Ovary (tissue), 9 donors: ENCODE data around the gene UQCC2. TPM values are rescaled to one million over a fixed set of nuclear protein-coding genes. Genes with fewer than 3 reads are reported as not detected.

Source experiments
- DNase-seq, 5 donors: peaks; one replicate each; pipeline ENCODE4 v3.0.0-alpha.2; 2019 to 2020
- H3K27ac ChIP-seq, 2 donors: fragments of 200-600 bp; one replicate each; pipeline versions ENCODE4 v1.5.1 to v1.8.0; 2019 to 2022
- H3K27me3 ChIP-seq: fragments of 200-600 bp; one replicate; pipeline ENCODE4 v1.8.0; 2022
- H3K36me3 ChIP-seq: fragments of 200-600 bp; sonication (generic); one replicate; pipeline ENCODE4 v1.5.1; 2019
- H3K4me1 ChIP-seq: one replicate; pipeline ENCODE4 v1.8.1; 2013; ENCODE audit warnings: mild to moderate bottlenecking, moderate library complexity; ENCODE audit not compliant: insufficient read depth
- H3K4me3 ChIP-seq: fragments of 200-600 bp; sonication (generic); one replicate; pipeline ENCODE4 v1.5.1; 2017
- H3K9me3 ChIP-seq, 2 donors: fragments of 200-600 bp in 1 of 2; sonication (generic) in 1 of 2; one replicate each; pipeline versions ENCODE4 v1.5.1 to v1.8.1; 2013 to 2019; ENCODE audit warnings: mild to moderate bottlenecking in 1 of 2, moderate library complexity in 1 of 2
- CTCF ChIP-seq, 3 donors: fragments of 450-650 bp in 2 of 3; fragments of 200-600 bp in 1 of 3; IDR thresholded peaks; one replicate each; pipeline versions ENCODE4 v1.5.1 to v1.8.0; 2016 to 2022; ENCODE audit warnings: antibody characterized with exemption in 3 of 3, mild to moderate bottlenecking in 1 of 3
- EP300 ChIP-seq: sonication (generic); formaldehyde crosslinking; IDR thresholded peaks from one replicate; pipeline ENCODE4 v1.6.1; 2017; ENCODE audit warnings: antibody characterized with exemption
- POLR2A ChIP-seq: fragments of 450-650 bp; IDR thresholded peaks from one replicate; pipeline ENCODE4 v1.6.1; 2017; ENCODE audit warnings: antibody characterized with exemption, mild to moderate bottlenecking, moderate library complexity
- WGBS, 3 donors: extraction: QIAGEN DNeasy Blood & Tissue Kit in 1 of 3; methylation state at CpG; one replicate each; pipeline versions ENCODE4 v1.1.5 to v1.1.7; 2013 to 2017; 5-methylcytosine and 5-hydroxymethylcytosine counted together
- intact Hi-C, 4 donors: fragments of 100-400 bp; cut with DNase I; formaldehyde crosslinking; loops; one replicate each; pipeline versions ENCODE4 v1.11.0 to v1.15.1; 2022 to 2023
- polyA plus RNA-seq, 2 donors: library from polyadenylated mRNA; stranded (reverse); fragments of 200-250 nt in 1 of 2; fragments of 350-450 nt in 1 of 2; fragmentation: Illumina TruSeq in 1 of 2; extraction: RNeasy Lipid Tissue Mini Kit (QIAGEN cat#74804) in 1 of 2; gene quantifications; one replicate each; pipeline ENCODE4 v1.2.3, GENCODE V29; 2013 to 2014
- total RNA-seq, 7 donors: library from RNA; depleted of rRNA in 2 of 7; stranded (reverse); fragments of >200 nt in 2 of 7; fragmentation: NEBNext Ultra II Directional in 3 of 7; extraction: Animal tissue kit (Norgen Biotek cat#: 25700) in 3 of 7; gene quantifications; one replicate each; pipeline versions ENCODE4 v1.1.0 to v1.2.4, GENCODE V29; 2016 to 2023
- donor health status: DM: no; HTN: no; CAD: no; lungs with moderate emphysema.
- donor health status: DM: no; HTN: no; CAD: no.
- donor health status: Bipolar disorder and iron deficiency.
- donor health status: DM: yes; HTN: yes; CAD: no.
- donor health status: DM: no; HTN: no; CAD: no.
- donor health status: DM: yes; HTN: yes; CAD: no.

The UQCC2 gene
- total and polyA plus RNA-seq, 9 donors, result 9.1 to 65.2 (median 38.0) TPM

DNA sequence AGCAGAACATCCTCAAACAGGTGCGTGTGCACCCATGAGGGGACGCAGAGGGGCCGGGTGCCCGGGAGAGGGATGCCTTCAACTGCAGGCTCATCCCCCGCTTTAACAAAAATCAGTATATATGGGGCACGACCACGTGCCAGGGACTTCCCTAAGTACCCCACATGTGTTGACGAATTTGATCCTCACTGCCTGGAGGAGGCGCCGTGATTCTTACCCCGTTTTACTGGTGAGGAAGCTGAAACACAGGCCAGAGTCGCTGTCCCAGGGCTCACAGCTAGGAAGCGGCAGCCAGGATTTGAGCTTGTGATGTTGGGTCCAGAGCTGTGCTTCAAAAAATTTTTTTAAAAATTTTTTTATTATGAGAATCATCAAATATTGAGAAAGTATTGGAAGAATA, 45.5 kb downstream of the UQCC2 start:
- no peaks in the 10 kb centered on the region for H3K27me3 ChIP-seq
- H3K27ac ChIP-seq, result no peak overlapping the region
- no peak overlapping the region for H3K4me3 ChIP-seq
- no peaks in the 10 kb centered on the region for H3K36me3 ChIP-seq
- no peaks in the 10 kb centered on the region for H3K4me1 ChIP-seq
- no peak for TF ChIP-seq CTCF (IDR thresholded peaks at IDR 0.05)
- no peak for TF ChIP-seq EP300
- TF ChIP-seq POLR2A, result no peak
- 81 to 89% (median 82%) methylated on average over 13 of the region's 13 CpGs for WGBS, 3 donors
- no peaks in the 10 kb centered on the region for H3K9me3 ChIP-seq
- DNase-seq, result no peak
- intact Hi-C loops, result no loop called here

DNA sequence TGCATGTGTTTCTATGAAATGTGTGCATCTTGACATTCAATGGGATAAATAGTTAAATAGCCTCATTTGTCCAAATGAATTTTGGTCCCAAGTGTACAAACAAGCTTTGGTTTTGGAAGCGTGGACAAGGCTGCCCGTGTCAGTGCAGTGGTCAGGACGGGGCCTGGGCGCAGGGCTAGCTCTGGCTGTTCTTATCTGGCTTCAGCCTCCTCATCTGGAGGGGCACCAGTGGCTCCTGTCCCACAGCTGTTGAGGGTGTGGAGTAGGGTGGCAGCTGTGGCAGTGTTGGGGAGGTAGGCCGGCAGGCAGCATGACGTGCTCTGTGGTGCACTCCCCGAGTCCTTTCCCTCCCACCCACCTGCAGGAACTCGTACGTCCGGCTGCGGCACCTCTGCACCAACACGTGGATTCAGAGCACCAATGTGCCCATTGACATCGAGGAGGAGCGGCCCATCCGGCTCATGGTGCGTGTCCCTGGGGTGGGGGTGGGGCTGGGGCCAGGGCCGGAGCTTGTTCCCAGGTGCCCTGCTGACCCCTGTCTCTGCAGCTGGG, 46.9 kb downstream of the UQCC2 start:
- WGBS, 3 donors, result 90 to 92% (median 90%) methylated on average over 17 of the region's 17 CpGs
- no peak overlapping the region for H3K27ac ChIP-seq
- TF ChIP-seq POLR2A, result no peak
- no peak for TF ChIP-seq CTCF (IDR thresholded peaks at IDR 0.05)
- TF ChIP-seq EP300, result no peak
- intact Hi-C loops, result no loop called here
- no peaks in the 10 kb centered on the region for H3K36me3 ChIP-seq
- H3K4me3 ChIP-seq, result no peak overlapping the region
- no peak for DNase-seq
- H3K4me1 ChIP-seq, result no peaks in the 10 kb centered on the region
- no peaks in the 10 kb centered on the region for H3K27me3 ChIP-seq
- no peaks in the 10 kb centered on the region for H3K9me3 ChIP-seq

GRCh38 chr6:33663727-33664449, 47.6 kb downstream of the UQCC2 start:
- Histone ChIP-seq H3K4me3 (no peak overlapping the region), H3K27ac (no peak overlapping the region), H3K27me3 (no peaks in the 10 kb centered on the region), H3K36me3 (no peaks in the 10 kb centered on the region), H3K4me1 (no peaks in the 10 kb centered on the region), H3K9me3 (no peaks in the 10 kb centered on the region)
- TF ChIP-seq EP300 (no peak), POLR2A (no peak), CTCF (IDR thresholded peaks at IDR 0.05) (no peak)
- intact Hi-C loops, result no loop called here
- WGBS, 3 donors, result 95% methylated on average over 16 of the region's 16 CpGs
- no peak for DNase-seq

GRCh38 chr6:33663028-33663427, 48.5 kb downstream of the UQCC2 start:
- H3K27ac ChIP-seq, result no peak overlapping the region
- TF ChIP-seq EP300 (no peak), CTCF (IDR thresholded peaks at IDR 0.05) (no peak), POLR2A (no peak)
- no peaks in the 10 kb centered on the region for H3K27me3 ChIP-seq
- H3K4me1 ChIP-seq, result no peaks in the 10 kb centered on the region
- no peak for DNase-seq
- no peaks in the 10 kb centered on the region for H3K36me3 ChIP-seq
- H3K9me3 ChIP-seq, result no peaks in the 10 kb centered on the region
- intact Hi-C loops, result no loop called here
- WGBS, 3 donors, result 77 to 85% (median 78%) methylated on average over 5 of the region's 5 CpGs
- H3K4me3 ChIP-seq, result no peak overlapping the region
